Measurements from ENCODE around the gene AP3B1. TPM values are rescaled to one million over a fixed set of nuclear protein-coding genes. Genes with fewer than 3 reads are reported as not detected.

Gene AP3B1
- total and polyA plus RNA-seq, 2 donors (not counting 3 experiments of a cell fraction or from before 2014, with no cell fraction given) = 31.6 to 46.7 TPM

GRCh38 chr5:77957081-77957480, 337.4 kb downstream of the AP3B1 start:
- no peaks in the 10 kb centered on the region for H3K36me3 ChIP-seq (ENCODE audit: control insufficient read depth in 2 of 2, extremely low read depth in 1 of 2, insufficient read depth in 2 of 2, low read length in 2 of 2)
- no peak overlapping the region for H2AFZ ChIP-seq (ENCODE audit: low read depth, low read length)
- no peak for DNase-seq (ENCODE audit: low read depth, low spot score)
- CTCF ChIA-PET = interaction anchor here (1.6 kb wide), 1 partner anchor 37 kb away, joined by 3 read pairs; no protein-coding TSS in a partner anchor
- dilution Hi-C loops (cut with MboI; ENCODE audit: extremely low pct_ligation_motif_present, low sequenced_read_pairs) = no loop called here
- intact Hi-C loops (cut with micrococcal nuclease) = no loop called here
- H3K4me2 ChIP-seq (ENCODE audit: insufficient read depth, low read length) = no peak overlapping the region
- BruUV-seq (replicated peaks) = no TSS peak
- no peaks in the 10 kb centered on the region for H3K9me1 ChIP-seq (replicated peaks; ENCODE audit: control insufficient read depth, extremely low read depth, insufficient read depth, low read length)
- no peaks in the 10 kb centered on the region for H3K9me3 ChIP-seq (replicated peaks; ENCODE audit: control insufficient read depth, insufficient read depth, low read length)
- peaks cover 5% of the 10 kb centered on the region for H3K4me1 ChIP-seq (ENCODE audit: control insufficient read depth, extremely low read depth, insufficient read depth, low read length)
- no peaks in the 10 kb centered on the region for H3K79me2 ChIP-seq (ENCODE audit: control insufficient read depth, insufficient read depth, low read length)
- no peak overlapping the region for H3K27ac ChIP-seq (ENCODE audit: insufficient read depth, low read depth, low read length)
- H3K4me3 ChIP-seq (replicated peaks in 1 of 3; ENCODE audit: insufficient read depth in 1 of 3, low read depth in 1 of 3, low read length in 3 of 3) = no peak overlapping the region
- FAIRE-seq = no peak
- H3K27me3 ChIP-seq (ENCODE audit: control insufficient read depth in 2 of 2, insufficient read depth in 2 of 2, low read length in 2 of 2) = peaks cover 32 to 45% of the 10 kb centered on the region in 2 experiments
- H4K20me1 ChIP-seq (replicated peaks; ENCODE audit: control insufficient read depth, extremely low read depth, insufficient read depth, low read length) = no peaks in the 10 kb centered on the region
- TF ChIP-seq MYC (IDR thresholded peaks at IDR 0.05; ENCODE audit: low read depth, low read length) (no peak), POLR2A (IDR thresholded peaks at IDR 0.05; ENCODE audit: low read depth, low read length) (no peak), EZH2 (IDR thresholded peaks at IDR 0.05; ENCODE audit: borderline replicate concordance, low read depth, low read length, severe bottlenecking) (no peak), JUN (IDR thresholded peaks at IDR 0.05; ENCODE audit: borderline replicate concordance, insufficient read depth, insufficient read length, low read depth) (no peak), POLR2AphosphoS5 (IDR thresholded peaks at IDR 0.05; ENCODE audit: insufficient read depth, low read depth, low read length) (no peak), FOS (IDR thresholded peaks at IDR 0.05; ENCODE audit: borderline replicate concordance, insufficient read depth, low read length) (no peak)
- TF ChIP-seq, protein P1, sequence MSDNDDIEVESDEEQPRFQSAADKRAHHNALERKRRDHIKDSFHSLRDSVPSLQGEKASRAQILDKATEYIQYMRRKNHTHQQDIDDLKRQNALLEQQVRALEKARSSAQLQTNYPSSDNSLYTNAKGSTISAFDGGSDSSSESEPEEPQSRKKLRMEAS (IDR thresholded peaks at IDR 0.05; ENCODE audit: insufficient read depth, insufficient read length) = no peak
- TF ChIP-seq, protein P2, sequence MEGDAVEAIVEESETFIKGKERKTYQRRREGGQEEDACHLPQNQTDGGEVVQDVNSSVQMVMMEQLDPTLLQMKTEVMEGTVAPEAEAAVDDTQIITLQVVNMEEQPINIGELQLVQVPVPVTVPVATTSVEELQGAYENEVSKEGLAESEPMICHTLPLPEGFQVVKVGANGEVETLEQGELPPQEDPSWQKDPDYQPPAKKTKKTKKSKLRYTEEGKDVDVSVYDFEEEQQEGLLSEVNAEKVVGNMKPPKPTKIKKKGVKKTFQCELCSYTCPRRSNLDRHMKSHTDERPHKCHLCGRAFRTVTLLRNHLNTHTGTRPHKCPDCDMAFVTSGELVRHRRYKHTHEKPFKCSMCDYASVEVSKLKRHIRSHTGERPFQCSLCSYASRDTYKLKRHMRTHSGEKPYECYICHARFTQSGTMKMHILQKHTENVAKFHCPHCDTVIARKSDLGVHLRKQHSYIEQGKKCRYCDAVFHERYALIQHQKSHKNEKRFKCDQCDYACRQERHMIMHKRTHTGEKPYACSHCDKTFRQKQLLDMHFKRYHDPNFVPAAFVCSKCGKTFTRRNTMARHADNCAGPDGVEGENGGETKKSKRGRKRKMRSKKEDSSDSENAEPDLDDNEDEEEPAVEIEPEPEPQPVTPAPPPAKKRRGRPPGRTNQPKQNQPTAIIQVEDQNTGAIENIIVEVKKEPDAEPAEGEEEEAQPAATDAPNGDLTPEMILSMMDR (IDR thresholded peaks at IDR 0.05; ENCODE audit: extremely low read depth in 1 of 2, insufficient read depth in 1 of 2, low read depth in 1 of 2, low read length in 2 of 2) = no peak
- no peak overlapping the region for H3K9ac ChIP-seq (replicated peaks; ENCODE audit: extremely low read depth, insufficient read depth, low read length)
- POLR2A ChIA-PET = no interaction called here

Data from endothelial cell of umbilical vein (primary cell).